GM10266 (cell line): ENCODE results near the gene NFIC.

Experiments
- DNase-seq: peaks from one replicate; pipeline ENCODE4 v3.0.0; 2012; ENCODE audit errors: extremely low spot score
- CTCF ChIP-seq: IDR thresholded peaks from 2 replicates; pipeline ENCODE4 v1.5.1; 2012; ENCODE audit warnings: mild to moderate bottlenecking, low read depth; ENCODE audit not compliant: control insufficient read depth, insufficient read depth; ENCODE audit errors: missing control alignments

Gene NFIC

DNA sequence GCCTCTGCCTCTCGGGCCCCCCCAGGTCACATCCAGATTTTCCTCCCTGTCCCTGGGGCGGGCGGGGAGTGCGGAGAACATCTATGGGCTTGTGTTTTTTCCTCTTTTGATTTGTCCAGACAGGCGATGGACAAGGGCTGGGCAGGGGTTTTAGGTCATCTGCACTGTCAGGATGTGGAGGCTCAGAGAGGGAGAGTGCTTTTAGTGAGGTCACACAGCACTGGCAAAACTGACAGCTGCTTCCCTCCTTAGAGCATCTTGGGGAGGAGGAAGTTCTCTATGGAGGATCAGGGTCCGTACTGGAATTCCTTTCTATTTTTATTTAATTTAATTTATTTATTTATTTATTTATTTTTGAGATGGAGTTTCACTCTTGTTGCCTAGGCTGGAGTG, 38.9 kb downstream of the NFIC start:
- no peak for DNase-seq
- TF ChIP-seq CTCF: no peak

DNA sequence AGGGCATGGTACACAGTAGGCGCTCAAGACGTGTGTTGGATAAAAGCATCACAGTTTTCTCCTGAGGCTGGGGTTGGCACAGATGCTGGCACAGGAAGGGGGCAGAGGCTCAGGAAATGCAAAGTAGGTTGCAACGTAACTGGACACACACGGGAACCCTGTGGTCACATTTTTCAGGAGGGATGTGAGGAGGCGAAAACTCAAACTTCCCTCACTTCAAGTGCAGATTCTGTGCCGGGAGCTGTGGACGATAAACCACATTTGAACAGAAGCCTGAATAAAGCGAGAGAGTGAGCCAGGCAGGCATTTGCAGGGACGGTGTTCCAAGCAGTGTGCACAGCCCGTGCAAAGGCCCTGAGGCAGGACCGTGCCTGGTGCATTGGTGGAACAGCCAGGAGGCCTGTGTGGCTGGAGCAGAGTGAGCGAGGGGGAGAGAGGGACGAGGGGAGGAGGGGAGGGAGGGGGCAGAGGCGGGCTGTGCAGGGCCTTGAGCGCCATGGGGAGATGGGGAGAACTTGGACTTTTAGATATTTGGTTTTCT, 40.3 kb downstream of the NFIC start:
- TF ChIP-seq CTCF: no peak
- no peak for DNase-seq

DNA sequence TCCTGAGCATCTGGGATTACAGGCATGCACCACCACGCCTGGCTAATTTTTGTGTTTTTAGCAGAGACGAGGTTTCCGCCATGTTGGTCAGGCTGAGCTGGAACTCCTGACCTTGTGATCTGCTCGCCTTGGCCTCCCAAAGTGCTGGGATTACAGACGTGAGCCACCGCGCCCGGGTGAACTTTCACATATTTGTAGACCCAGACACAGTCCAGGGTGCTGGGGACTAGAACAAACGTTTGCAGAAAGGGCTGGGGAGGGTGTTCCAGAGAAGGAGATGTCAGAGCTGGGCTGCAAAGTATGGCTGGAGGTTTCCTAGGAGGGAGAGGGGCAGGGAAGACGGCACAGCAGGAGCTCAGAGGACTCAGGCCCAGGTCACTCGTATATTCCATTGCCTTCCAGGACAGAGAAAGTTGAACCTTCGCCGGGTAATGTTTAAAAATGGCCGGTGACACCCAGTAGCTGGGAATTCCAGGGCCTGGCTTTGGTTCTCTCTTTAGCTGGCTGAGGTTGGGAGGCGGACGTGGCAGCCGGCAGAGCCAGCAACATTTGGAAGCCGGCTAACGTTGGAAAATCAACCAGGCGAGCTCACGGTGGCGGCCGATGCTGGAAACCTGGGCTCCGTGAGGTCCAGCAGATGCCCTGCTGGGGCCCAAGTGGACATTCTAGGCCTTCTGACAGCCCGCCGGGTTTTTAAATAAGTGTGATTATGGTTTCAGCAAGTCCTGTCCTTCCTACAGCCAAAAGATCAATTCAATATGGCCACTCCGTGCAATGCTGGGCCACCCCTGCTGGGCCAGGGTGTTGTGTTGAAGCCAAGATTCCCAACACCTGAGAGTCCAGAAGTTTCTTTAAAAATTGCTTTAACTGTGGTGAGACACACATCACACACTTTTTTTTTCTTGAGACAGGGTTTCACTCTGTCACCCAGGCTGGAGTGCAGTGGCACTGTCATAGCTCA, 41.5 kb downstream of the NFIC start:
- DNase-seq: no peak
- TF ChIP-seq CTCF: no peak

GRCh38 chr19:3408996-3409345, 42.6 kb downstream of the NFIC start:
- DNase-seq: no peak
- no peak for TF ChIP-seq CTCF

- no peak for TF ChIP-seq CTCF
- no peak for DNase-seq
Measured at GRCh38 chr19:3409346-3410064, 43.1 kb downstream of the NFIC start.

DNA sequence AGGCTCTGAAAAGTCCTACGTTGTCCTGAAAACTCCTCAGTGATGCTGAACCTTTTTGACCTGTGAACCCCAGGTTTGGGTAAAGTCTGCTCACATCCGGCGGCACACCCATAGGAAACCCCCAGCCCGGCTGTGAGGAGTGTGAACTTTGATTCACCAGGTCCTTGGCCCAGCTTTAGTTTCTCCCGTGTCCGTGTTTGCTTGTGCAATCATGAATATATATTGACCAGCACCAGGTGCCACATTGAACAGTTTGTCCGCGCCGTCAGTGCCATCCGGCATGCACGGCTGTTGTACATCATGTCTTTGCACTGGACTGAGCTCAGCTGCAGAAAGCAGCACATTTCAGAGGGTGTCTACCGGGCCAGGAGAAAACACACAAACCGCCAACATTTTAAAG, 45.3 kb downstream of the NFIC start:
- DNase-seq: no peak
- no peak for TF ChIP-seq CTCF
